Fibroblast of the aortic adventitia (primary cell): Measurements from ENCODE around the gene FCRL3. TPM values are rescaled to one million over a fixed set of nuclear protein-coding genes. Genes with fewer than 3 reads are reported as not detected.

Source experiments
- DNase-seq: peaks from one replicate; pipeline ENCODE4 v3.0.0-alpha.2; 2010; ENCODE audit warnings: low read depth
- H3K4me3 ChIP-seq: 2 replicates; pipeline ENCODE4 v1.5.1; 2011; ENCODE audit warnings: low read depth, mild to moderate bottlenecking, control low read depth, low read length, moderate library complexity
- CTCF ChIP-seq: IDR thresholded peaks from 2 replicates; pipeline ENCODE4 v1.5.1; 2011; ENCODE audit warnings: mild to moderate bottlenecking, low read length, control low read depth, inconsistent platforms; ENCODE audit not compliant: insufficient read depth
- total RNA-seq: library from RNA; depleted of rRNA; stranded (reverse); fragments of >200 nt; gene quantifications from 2 replicates; pipeline ENCODE4 v1.2.3, GENCODE V29; 2012; ENCODE audit warnings: low replicate concordance

The FCRL3 gene
- total RNA-seq, 1 donor: not detected

GRCh38 chr1:157653494-157653873 is 47.1 kb downstream of the FCRL3 start:
- no peak overlapping the region for H3K4me3 ChIP-seq
- no peak for DNase-seq
- no peak for TF ChIP-seq CTCF

- TF ChIP-seq CTCF: no peak
- no peak for DNase-seq
- no peak overlapping the region for H3K4me3 ChIP-seq
Observed at GRCh38 chr1:157652859-157653493, 47.6 kb downstream of the FCRL3 start.

- no peak for DNase-seq
- no peak overlapping the region for H3K4me3 ChIP-seq
- no peak for TF ChIP-seq CTCF
Observed at GRCh38 chr1:157648317-157648716, 52.3 kb downstream of the FCRL3 start.

- no peak for TF ChIP-seq CTCF
- no peak overlapping the region for H3K4me3 ChIP-seq
- no peak for DNase-seq
Observed at GRCh38 chr1:157646144-157646543, 54.4 kb downstream of the FCRL3 start.

- no peak for TF ChIP-seq CTCF
- no peak for DNase-seq
- H3K4me3 ChIP-seq: no peak overlapping the region
Observed at GRCh38 chr1:157641177-157641576, 59.4 kb downstream of the FCRL3 start.

GRCh38 chr1:157639800-157640199 is 60.8 kb downstream of the FCRL3 start:
- no peak for TF ChIP-seq CTCF
- DNase-seq: no peak
- H3K4me3 ChIP-seq: no peak overlapping the region

- no peak for DNase-seq
- H3K4me3 ChIP-seq: no peak overlapping the region
- no peak for TF ChIP-seq CTCF
Observed at GRCh38 chr1:157628773-157629172, 71.8 kb downstream of the FCRL3 start.
